Measurements from ENCODE around the gene PLD1.

The PLD1 gene

GRCh38 chr3:171791692-171792076 is 18.6 kb downstream of the PLD1 start:
- no peak for DNase-seq

- DNase-seq, result no peak
These were observed 19.2 kb downstream of the PLD1 start for GRCh38 chr3:171790898-171791691.

GRCh38 chr3:171790574-171790897 is 19.7 kb downstream of the PLD1 start:
- DNase-seq, result no peak

- DNase-seq, result no peak
These were observed 20.4 kb downstream of the PLD1 start for GRCh38 chr3:171789759-171790505.

GRCh38 chr3:171788546-171789351 is 21.5 kb downstream of the PLD1 start:
- no peak for DNase-seq

- DNase-seq, result no peak
These were observed 23.3 kb downstream of the PLD1 start for GRCh38 chr3:171786997-171787396.

GRCh38 chr3:171784937-171785336 is 25.3 kb downstream of the PLD1 start:
- no peak for DNase-seq

GRCh38 chr3:171784387-171784786 is 25.9 kb downstream of the PLD1 start:
- no peak for DNase-seq

- no peak for DNase-seq
These were observed 26.7 kb downstream of the PLD1 start for GRCh38 chr3:171783626-171784025.

- DNase-seq, result no peak
These were observed 27.2 kb downstream of the PLD1 start for GRCh38 chr3:171783086-171783485.

GRCh38 chr3:171782617-171783016 is 27.7 kb downstream of the PLD1 start:
- no peak for DNase-seq

- DNase-seq, result no peak
These were observed 28.6 kb downstream of the PLD1 start for GRCh38 chr3:171781711-171782127.

GRCh38 chr3:171778493-171778892 is 31.8 kb downstream of the PLD1 start:
- DNase-seq, result no peak

GRCh38 chr3:171777596-171777995 is 32.7 kb downstream of the PLD1 start:
- no peak for DNase-seq

- DNase-seq, result no peak
These were observed 33.3 kb downstream of the PLD1 start for GRCh38 chr3:171776839-171777583.

GRCh38 chr3:171776411-171776810 is 33.9 kb downstream of the PLD1 start:
- DNase-seq, result no peak

GRCh38 chr3:171775943-171776342 is 34.3 kb downstream of the PLD1 start:
- no peak for DNase-seq

- no peak for DNase-seq
These were observed 35.8 kb downstream of the PLD1 start for GRCh38 chr3:171774521-171774920.

GRCh38 chr3:171772427-171773056 is 37.7 kb downstream of the PLD1 start:
- DNase-seq, result peak in 4 of 5 donors; percentile 8 to 25 (median 19)

GRCh38 chr3:171770689-171771620 is 39.3 kb downstream of the PLD1 start:
- no peak for DNase-seq

GRCh38 chr3:171769461-171769860 is 40.8 kb downstream of the PLD1 start:
- no peak for DNase-seq

All from T-helper 1 cell (primary cell).